ENCODE data around the gene DNAJC21.

DNA sequence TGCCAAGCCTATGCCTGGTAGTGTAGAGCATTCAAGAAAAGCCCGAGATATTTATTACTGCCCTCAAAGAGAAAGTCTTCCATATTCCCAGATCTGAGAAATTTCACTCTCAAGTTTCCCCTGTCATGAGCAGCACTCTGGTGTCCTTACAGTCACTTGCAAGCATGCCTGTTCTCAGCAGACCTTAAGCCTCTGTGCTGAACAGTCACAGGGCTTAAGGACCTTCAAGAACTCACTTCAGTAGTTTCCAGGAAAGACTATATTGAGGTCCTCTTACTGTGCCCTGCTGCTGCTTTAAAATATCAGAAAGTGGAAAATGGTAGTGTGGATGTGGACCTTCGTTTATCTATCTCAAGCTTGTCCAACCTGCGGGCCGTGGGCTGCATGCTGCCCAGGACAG is 53.5 kb downstream of the DNAJC21 start:
- TF ChIP-seq, protein P1, sequence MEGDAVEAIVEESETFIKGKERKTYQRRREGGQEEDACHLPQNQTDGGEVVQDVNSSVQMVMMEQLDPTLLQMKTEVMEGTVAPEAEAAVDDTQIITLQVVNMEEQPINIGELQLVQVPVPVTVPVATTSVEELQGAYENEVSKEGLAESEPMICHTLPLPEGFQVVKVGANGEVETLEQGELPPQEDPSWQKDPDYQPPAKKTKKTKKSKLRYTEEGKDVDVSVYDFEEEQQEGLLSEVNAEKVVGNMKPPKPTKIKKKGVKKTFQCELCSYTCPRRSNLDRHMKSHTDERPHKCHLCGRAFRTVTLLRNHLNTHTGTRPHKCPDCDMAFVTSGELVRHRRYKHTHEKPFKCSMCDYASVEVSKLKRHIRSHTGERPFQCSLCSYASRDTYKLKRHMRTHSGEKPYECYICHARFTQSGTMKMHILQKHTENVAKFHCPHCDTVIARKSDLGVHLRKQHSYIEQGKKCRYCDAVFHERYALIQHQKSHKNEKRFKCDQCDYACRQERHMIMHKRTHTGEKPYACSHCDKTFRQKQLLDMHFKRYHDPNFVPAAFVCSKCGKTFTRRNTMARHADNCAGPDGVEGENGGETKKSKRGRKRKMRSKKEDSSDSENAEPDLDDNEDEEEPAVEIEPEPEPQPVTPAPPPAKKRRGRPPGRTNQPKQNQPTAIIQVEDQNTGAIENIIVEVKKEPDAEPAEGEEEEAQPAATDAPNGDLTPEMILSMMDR (IDR thresholded peaks at IDR 0.05), result no peak
- no peak for TF ChIP-seq ZFX (IDR thresholded peaks at IDR 0.05; ENCODE audit: borderline replicate concordance)
